Esophagus (tissue), 2 donors: ENCODE measurements around the gene FBXL19. TPM values are rescaled to one million over a fixed set of nuclear protein-coding genes. Genes with fewer than 3 reads are reported as not detected.

Experiments
- H3K27ac ChIP-seq, 2 donors: one replicate each; pipeline ENCODE4 v1.5.1; 2013; ENCODE audit warnings: low read depth in 2 of 2, mild to moderate bottlenecking in 2 of 2, inconsistent platforms in 1 of 2, low read length in 1 of 2, moderate library complexity in 1 of 2
- H3K27me3 ChIP-seq, 2 donors: one replicate each; pipeline ENCODE4 v1.6.1; 2013; ENCODE audit warnings: low read length in 2 of 2, control low read depth in 1 of 2, mild to moderate bottlenecking in 1 of 2; ENCODE audit not compliant: insufficient read depth in 2 of 2, control insufficient read depth in 1 of 2
- H3K36me3 ChIP-seq, 2 donors: one replicate each; pipeline ENCODE4 v1.6.1; 2013; ENCODE audit warnings: low read length in 1 of 2; ENCODE audit not compliant: control insufficient read depth in 2 of 2, insufficient read depth in 2 of 2
- H3K4me1 ChIP-seq, 2 donors: one replicate each; pipeline ENCODE4 v1.6.1; 2013; ENCODE audit warnings: low read length in 1 of 2; ENCODE audit not compliant: control insufficient read depth in 2 of 2, insufficient read depth in 2 of 2
- H3K4me3 ChIP-seq, 2 donors: one replicate each; pipeline ENCODE4 v1.5.1; 2013; ENCODE audit warnings: low read length in 2 of 2, mild to moderate bottlenecking in 2 of 2, low read depth in 1 of 2, moderate library complexity in 1 of 2
- H3K9me3 ChIP-seq, 2 donors: one replicate each; pipeline ENCODE4 v1.6.1; 2013; ENCODE audit warnings: mild to moderate bottlenecking in 2 of 2, low read depth in 1 of 2, low read length in 1 of 2, moderate library complexity in 1 of 2; ENCODE audit not compliant: control insufficient read depth in 2 of 2, insufficient read depth in 1 of 2
- WGBS, 2 donors: extraction: QIAGEN DNeasy Blood & Tissue Kit; methylation state at CpG; one replicate each; pipeline ENCODE4 v1.1.7; 2013; 5-methylcytosine and 5-hydroxymethylcytosine counted together
- polyA plus RNA-seq, 2 donors: library from polyadenylated mRNA; stranded (reverse); fragments of 200-250 nt; gene quantifications; one replicate each; pipeline ENCODE4 v1.2.3, GENCODE V29; 2013
- donor health status: healthy with polysubstance abuse.
- donor health status: Bipolar disorder and iron deficiency.

FBXL19 gene
- polyA plus RNA-seq, 2 donors = 10.7 to 35.6 TPM

GRCh38 chr16:30950516-30951065 is 27.2 kb downstream of the FBXL19 start:
- no peaks in the 10 kb centered on the region for H3K9me3 ChIP-seq
- peaks cover 0 to 11% of the 10 kb centered on the region in 2 donors for H3K36me3 ChIP-seq
- WGBS, 2 donors = 53 to 63% methylated on average over 8 of the region's 8 CpGs
- no peak overlapping the region for H3K4me3 ChIP-seq
- no peaks in the 10 kb centered on the region for H3K27me3 ChIP-seq
- H3K27ac ChIP-seq = peak overlapping the region; percentile 90 to 94
- H3K4me1 ChIP-seq = peaks cover 6 to 20% of the 10 kb centered on the region in 2 donors

- 49 to 72% methylated on average over 1 of the region's 1 CpG for WGBS, 2 donors
- Histone ChIP-seq H3K9me3 (no peaks in the 10 kb centered on the region), H3K36me3 (peaks cover 0 to 11% of the 10 kb centered on the region in 2 donors), H3K27me3 (no peaks in the 10 kb centered on the region), H3K27ac (peak overlapping the region; percentile 4 to 90), H3K4me1 (peaks cover 6 to 20% of the 10 kb centered on the region in 2 donors), H3K4me3 (no peak overlapping the region)
Measured at GRCh38 chr16:30951193-30951592, 27.8 kb downstream of the FBXL19 start.

- H3K9me3 ChIP-seq = no peaks in the 10 kb centered on the region
- 25 to 26% methylated on average over 3 of the region's 3 CpGs for WGBS, 2 donors
- H3K27ac ChIP-seq = peak overlapping the region; percentile 3 to 90
- peaks cover 0 to 6% of the 10 kb centered on the region in 2 donors for H3K36me3 ChIP-seq
- peaks cover 8 to 23% of the 10 kb centered on the region in 2 donors for H3K4me1 ChIP-seq
- H3K4me3 ChIP-seq = no peak overlapping the region
- H3K27me3 ChIP-seq = no peaks in the 10 kb centered on the region
Measured at GRCh38 chr16:30951750-30952149, 28.4 kb downstream of the FBXL19 start.

DNA sequence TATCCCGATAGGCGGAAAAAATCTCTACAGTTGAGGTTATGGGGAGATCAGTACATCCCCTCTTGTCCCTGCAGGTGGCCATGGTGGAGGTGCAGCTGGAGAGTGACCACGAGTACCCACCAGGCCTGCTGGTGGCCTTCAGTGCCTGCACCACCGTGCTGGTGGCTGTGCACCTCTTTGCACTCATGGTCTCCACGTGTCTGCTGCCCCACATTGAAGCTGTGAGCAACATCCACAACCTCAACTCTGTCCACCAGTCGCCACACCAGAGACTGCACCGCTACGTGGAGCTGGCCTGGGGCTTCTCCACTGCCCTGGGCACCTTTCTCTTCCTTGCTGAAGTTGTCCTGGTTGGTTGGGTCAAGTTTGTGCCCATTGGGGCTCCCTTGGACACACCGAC is 29.7 kb downstream of the FBXL19 start:
- peaks cover 8 to 25% of the 10 kb centered on the region in 2 donors for H3K4me1 ChIP-seq
- peaks cover 0 to 2% of the 10 kb centered on the region in 2 donors for H3K36me3 ChIP-seq
- no peaks in the 10 kb centered on the region for H3K27me3 ChIP-seq
- no peaks in the 10 kb centered on the region for H3K9me3 ChIP-seq
- H3K4me3 ChIP-seq = no peak overlapping the region
- no peak overlapping the region for H3K27ac ChIP-seq
- 82 to 87% methylated on average over 9 of the region's 9 CpGs for WGBS, 2 donors

- Histone ChIP-seq H3K36me3 (peaks cover 0 to 2% of the 10 kb centered on the region in 2 donors), H3K9me3 (no peaks in the 10 kb centered on the region), H3K4me3 (no peak overlapping the region), H3K27me3 (no peaks in the 10 kb centered on the region), H3K27ac (peak overlapping the region in 1 of 2 donors; percentile 18), H3K4me1 (peaks cover 10 to 28% of the 10 kb centered on the region in 2 donors)
- WGBS, 2 donors = 40 to 47% methylated on average over 15 of the region's 15 CpGs
Measured at GRCh38 chr16:30953511-30954124, 30.2 kb downstream of the FBXL19 start.

DNA sequence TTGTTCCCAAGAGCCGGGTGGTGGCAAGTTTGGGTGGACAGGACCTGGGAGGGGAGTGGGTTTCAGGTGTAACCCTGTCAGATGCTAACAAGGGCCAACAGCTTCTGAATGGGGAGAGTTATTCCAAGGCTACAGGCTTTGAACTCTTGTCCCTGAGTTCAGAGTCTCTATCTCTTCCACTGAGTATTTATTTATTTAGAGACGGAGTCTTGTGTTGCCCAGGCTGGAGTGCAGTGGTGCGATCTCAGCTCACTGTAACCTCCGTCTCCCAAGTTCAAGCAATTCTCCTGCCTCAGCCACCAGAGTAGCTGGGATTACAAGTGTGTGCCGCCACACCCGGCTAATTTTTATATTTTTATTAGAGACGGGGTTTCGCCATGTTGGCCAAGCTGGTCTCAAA is 31.6 kb downstream of the FBXL19 start:
- WGBS, 2 donors = 79 to 84% methylated on average over 8 of the region's 8 CpGs
- Histone ChIP-seq H3K27me3 (no peaks in the 10 kb centered on the region), H3K4me3 (no peak overlapping the region), H3K9me3 (no peaks in the 10 kb centered on the region), H3K4me1 (peaks cover 13 to 25% of the 10 kb centered on the region in 2 donors), H3K36me3 (peaks cover 0 to 2% of the 10 kb centered on the region in 2 donors), H3K27ac (no peak overlapping the region)

GRCh38 chr16:30956601-30957455 is 33.5 kb downstream of the FBXL19 start:
- H3K4me3 ChIP-seq = peak overlapping the region; percentile 90
- H3K4me1 ChIP-seq = peaks cover 9 to 15% of the 10 kb centered on the region in 2 donors
- 25 to 27% methylated on average over 42 of the region's 42 CpGs for WGBS, 2 donors
- H3K9me3 ChIP-seq = no peaks in the 10 kb centered on the region
- peaks cover 6 to 12% of the 10 kb centered on the region in 2 donors for H3K36me3 ChIP-seq
- peak overlapping the region; percentile 96 to 98 for H3K27ac ChIP-seq
- no peaks in the 10 kb centered on the region for H3K27me3 ChIP-seq

- peak within 1 kb of the TSS; percentile 96 to 98 for H3K27ac ChIP-seq
- 0 to 1% methylated on average over 48 to 85 of the region's 85 CpGs for WGBS, 2 donors
- peak within 1 kb of the TSS; percentile 90 for H3K4me3 ChIP-seq
- no peaks in the 10 kb centered on the region for H3K9me3 ChIP-seq
- peaks cover 6 to 12% of the 10 kb centered on the region in 2 donors for H3K36me3 ChIP-seq
- no peaks in the 10 kb centered on the region for H3K27me3 ChIP-seq
- peaks cover 9 to 15% of the 10 kb centered on the region in 2 donors for H3K4me1 ChIP-seq
Measured at GRCh38 chr16:30957456-30958174, 34.2 kb downstream of the FBXL19 start, which contains the start of gene SETD1A. SETD1A (plus strand) TSS chr16:30957754; CDS start chr16:30958732, 978 bp downstream.
